Measurements from ENCODE around the gene CNDP2. TPM values are rescaled to one million over a fixed set of nuclear protein-coding genes. Genes with fewer than 3 reads are reported as not detected.

CNDP2 gene
- total and polyA plus RNA-seq, 2 of the 13 experiments (the other 11 are each of a cell fraction or from before 2014, with no cell fraction given) = 64.7 to 80.8 TPM

DNA sequence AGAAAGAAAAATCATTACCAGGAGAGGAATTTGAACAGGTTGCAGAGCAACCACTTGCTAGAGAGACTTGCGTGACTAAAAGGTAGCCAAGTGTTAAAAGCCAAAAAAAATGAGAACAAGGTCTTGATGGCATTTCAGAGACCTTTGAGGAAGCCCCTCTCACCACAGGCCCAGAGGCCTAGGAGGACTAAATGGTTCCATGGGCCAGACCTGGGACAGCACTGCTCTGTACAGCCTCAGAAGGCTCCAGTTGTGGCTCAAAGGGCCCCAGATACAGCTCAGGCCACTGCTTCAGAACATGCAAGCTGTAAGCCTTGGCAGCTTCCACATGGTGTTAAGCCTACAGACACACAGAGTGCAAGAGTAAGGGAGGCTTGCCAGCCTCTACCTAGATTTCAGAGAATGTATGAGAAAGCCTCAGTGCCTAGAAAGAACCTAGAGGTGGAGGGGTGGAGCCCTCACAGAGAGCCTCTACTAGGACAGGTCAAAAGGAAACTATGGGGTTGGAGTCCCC lies 53.5 kb downstream of the CNDP2 start (continued):
- TF ChIP-seq HDAC6 (IDR thresholded peaks at IDR 0.05; ENCODE audit: low read depth, low read length) (no peak), NAIF1 (CRISPR knock-in tag; IDR thresholded peaks at IDR 0.05; ENCODE audit: borderline replicate concordance) (no peak), TP53 (CRISPR knock-in tag; conservative IDR thresholded peaks at IDR 0.05) (no peak), GABPB1 (CRISPR knock-in tag; IDR thresholded peaks at IDR 0.05) (no peak)

DNA sequence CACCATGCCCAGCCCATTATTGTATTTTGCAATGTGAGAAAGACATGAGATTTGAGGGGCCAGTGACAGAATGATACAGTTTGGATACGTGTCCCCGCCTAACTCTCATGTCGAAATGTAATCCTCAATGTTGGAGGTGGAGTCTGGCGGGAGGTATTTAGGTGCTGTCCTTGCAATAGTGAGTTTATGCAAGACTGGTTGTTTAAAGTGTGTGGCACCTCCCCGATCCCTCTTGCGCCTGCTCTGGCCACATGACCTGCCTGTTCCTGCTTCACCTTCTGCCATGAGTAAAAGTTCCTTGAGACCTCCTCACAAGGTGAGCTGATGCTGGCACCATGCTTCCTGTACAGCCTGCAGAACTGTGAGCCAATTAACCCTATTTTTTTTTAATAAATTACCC lies 54.7 kb downstream of the CNDP2 start:
- H2AFZ ChIP-seq (ENCODE audit: low read length) = no peak overlapping the region
- ChIA-PET CTCF (ENCODE audit: low intra/inter-chr PET ratio, low total read pairs) (interaction anchor here (2.8 kb wide), 1 partner anchor 197 kb away, joined by 22 read pairs; no protein-coding TSS in a partner anchor), POLR2A (interaction anchor here (1.5 to 1.6 kb wide), 2 partner anchors 9 to 55 kb away, joined by 13 to 25 read pairs; partner anchors contain the start of gene CNDP2)
- peaks cover 25% of the 10 kb centered on the region for H3K4me1 ChIP-seq (ENCODE audit: insufficient read depth, low read length)
- no peak for DNase-seq (ENCODE audit: low spot score)
- H3K27ac ChIP-seq (ENCODE audit: extremely low read length, insufficient read depth, low read length) = no peak overlapping the region
- no peaks in the 10 kb centered on the region for H3K79me2 ChIP-seq (ENCODE audit: insufficient read depth, low read length)
- ATAC-seq = no peak
- intact Hi-C loops (cut with micrococcal nuclease; ENCODE audit: unreplicated experiment) = no loop called here
- H3K9me3 ChIP-seq (ENCODE audit: low read length) = peaks cover 23% of the 10 kb centered on the region
- no peak for TF ChIP-seq ZNF224 (CRISPR knock-in tag; IDR thresholded peaks at IDR 0.05)
- no peak for TF ChIP-seq GLI4 (CRISPR knock-in tag; IDR thresholded peaks at IDR 0.05; ENCODE audit: borderline replicate concordance)
- TF ChIP-seq NR2F6 (IDR thresholded peaks at IDR 0.05) = no peak
- TF ChIP-seq NR2F6 (CRISPR knock-in tag; IDR thresholded peaks at IDR 0.05) = no peak
- TF ChIP-seq, protein P1, sequence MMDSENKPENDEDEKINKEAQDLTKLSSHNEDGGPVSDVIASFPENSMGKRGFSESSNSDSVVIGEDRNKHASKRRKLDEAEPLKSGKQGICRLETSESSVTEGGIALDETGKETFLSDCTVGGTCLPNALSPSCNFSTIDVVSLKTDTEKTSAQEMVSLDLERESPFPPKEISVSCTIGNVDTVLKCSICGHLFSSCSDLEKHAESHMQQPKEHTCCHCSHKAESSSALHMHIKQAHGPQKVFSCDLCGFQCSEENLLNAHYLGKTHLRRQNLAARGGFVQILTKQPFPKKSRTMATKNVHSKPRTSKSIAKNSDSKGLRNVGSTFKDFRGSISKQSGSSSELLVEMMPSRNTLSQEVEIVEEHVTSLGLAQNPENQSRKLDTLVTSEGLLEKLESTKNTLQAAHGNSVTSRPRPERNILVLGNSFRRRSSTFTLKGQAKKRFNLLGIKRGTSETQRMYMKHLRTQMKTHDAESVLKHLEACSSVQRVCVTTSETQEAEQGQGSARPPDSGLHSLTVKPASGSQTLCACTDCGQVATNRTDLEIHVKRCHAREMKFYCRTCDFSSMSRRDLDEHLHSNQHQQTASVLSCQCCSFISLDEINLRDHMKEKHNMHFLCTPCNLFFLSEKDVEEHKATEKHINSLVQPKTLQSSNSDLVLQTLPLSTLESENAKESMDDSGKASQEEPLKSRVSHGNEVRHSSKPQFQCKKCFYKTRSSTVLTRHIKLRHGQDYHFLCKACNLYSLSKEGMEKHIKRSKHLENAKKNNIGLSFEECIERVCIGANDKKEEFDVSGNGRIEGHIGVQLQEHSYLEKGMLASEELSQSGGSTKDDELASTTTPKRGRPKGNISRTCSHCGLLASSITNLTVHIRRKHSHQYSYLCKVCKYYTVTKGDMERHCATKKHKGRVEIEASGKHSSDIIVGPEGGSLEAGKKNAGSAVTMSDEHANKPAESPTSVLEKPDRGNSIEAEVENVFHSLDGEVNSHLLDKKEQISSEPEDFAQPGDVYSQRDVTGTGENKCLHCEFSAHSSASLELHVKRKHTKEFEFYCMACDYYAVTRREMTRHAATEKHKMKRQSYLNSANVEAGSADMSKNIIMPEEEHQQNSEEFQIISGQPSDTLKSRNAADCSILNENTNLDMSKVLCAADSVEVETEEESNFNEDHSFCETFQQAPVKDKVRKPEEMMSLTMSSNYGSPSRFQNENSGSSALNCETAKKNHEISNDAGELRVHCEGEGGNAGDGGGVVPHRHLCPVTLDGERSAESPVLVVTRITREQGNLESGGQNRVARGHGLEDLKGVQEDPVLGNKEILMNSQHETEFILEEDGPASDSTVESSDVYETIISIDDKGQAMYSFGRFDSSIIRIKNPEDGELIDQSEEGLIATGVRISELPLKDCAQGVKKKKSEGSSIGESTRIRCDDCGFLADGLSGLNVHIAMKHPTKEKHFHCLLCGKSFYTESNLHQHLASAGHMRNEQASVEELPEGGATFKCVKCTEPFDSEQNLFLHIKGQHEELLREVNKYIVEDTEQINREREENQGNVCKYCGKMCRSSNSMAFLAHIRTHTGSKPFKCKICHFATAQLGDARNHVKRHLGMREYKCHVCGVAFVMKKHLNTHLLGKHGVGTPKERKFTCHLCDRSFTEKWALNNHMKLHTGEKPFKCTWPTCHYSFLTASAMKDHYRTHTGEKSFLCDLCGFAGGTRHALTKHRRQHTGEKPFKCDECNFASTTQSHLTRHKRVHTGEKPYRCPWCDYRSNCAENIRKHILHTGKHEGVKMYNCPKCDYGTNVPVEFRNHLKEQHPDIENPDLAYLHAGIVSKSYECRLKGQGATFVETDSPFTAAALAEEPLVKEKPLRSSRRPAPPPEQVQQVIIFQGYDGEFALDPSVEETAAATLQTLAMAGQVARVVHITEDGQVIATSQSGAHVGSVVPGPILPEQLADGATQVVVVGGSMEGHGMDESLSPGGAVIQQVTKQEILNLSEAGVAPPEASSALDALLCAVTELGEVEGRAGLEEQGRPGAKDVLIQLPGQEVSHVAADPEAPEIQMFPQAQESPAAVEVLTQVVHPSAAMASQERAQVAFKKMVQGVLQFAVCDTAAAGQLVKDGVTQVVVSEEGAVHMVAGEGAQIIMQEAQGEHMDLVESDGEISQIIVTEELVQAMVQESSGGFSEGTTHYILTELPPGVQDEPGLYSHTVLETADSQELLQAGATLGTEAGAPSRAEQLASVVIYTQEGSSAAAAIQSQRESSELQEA (CRISPR knock-in tag; IDR thresholded peaks at IDR 0.05; ENCODE audit: not compliant biosample characterization) = no peak
- no peak for FAIRE-seq
- BruUV-seq (replicated peaks) = no TSS peak
- no peak overlapping the region for H3K4me3 ChIP-seq (replicated peaks in 1 of 3; ENCODE audit: insufficient read depth in 1 of 3, low read depth in 2 of 3, low read length in 3 of 3)
- H3K9ac ChIP-seq (ENCODE audit: insufficient read depth, low read depth, low read length) = no peak overlapping the region
- H4K20me1 ChIP-seq (ENCODE audit: insufficient read depth, low read length) = no peaks in the 10 kb centered on the region
- 51% methylated on average over 4 of the region's 6 CpGs for WGBS (ENCODE audit: low lambda C conversion rate)
- H3K4me2 ChIP-seq (ENCODE audit: low read depth, low read length) = no peak overlapping the region
- in situ Hi-C loops (cut with HindIII; ENCODE audit: extremely low pct_ligation_motif_present, low pct_unique_long_range_greater_than_20kb) = loop anchor here (5.0 to 10.0 kb wide), 2 partner anchors 199 to 356 kb away; no protein-coding TSS in a partner anchor
- no peaks in the 10 kb centered on the region for H3K36me3 ChIP-seq (replicated peaks in 1 of 2; ENCODE audit: control insufficient read depth in 1 of 2, insufficient read depth in 2 of 2, low read length in 2 of 2)
- H3K27me3 ChIP-seq (ENCODE audit: control insufficient read depth in 1 of 2, insufficient read depth in 2 of 2, low read length in 2 of 2) = peaks cover 0 to 4% of the 10 kb centered on the region in 2 experiments; a peak in 2 of 5 replicates

All from HepG2 (cell line).